ENCODE results near the gene GRSF1. TPM values are rescaled to one million over a fixed set of nuclear protein-coding genes. Genes with fewer than 3 reads are reported as not detected.

The GRSF1 gene
- total and polyA plus RNA-seq, 2 of the 13 experiments (the other 11 are each of a cell fraction or from before 2014, with no cell fraction given), result 66.5 to 103 TPM

DNA sequence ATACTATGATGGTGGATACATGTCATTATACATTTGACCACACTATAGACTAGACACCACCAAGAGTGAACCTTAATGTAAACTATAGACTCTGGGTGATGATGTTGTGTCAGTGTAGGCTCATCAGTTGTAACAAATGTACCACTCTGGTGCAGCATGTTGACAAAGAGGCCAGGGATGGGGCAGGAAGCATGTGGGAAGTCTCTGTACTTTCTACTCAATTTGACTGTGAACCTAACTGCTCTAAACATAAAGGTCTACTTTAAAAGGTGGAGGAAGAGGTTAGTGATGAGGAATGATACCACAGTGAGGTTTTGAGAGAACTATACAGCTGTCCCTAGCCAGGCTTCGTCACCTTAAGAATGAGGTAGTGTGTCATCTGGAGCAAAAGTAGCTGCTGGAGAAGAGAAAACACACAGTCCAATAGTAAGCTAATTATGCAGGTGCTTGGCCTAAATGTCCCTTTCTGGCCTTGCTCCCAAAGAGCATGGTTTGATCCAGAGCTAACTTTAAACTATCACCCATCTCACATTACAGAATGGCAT lies 38.4 kb downstream of the GRSF1 start:
- intact Hi-C loops (cut with micrococcal nuclease; ENCODE audit: unreplicated experiment), result no loop called here
- no peak overlapping the region for H3K9ac ChIP-seq (ENCODE audit: insufficient read depth, low read depth, low read length)

GRCh38 chr4:70793626-70794025 lies 46.1 kb downstream of the GRSF1 start:
- Histone ChIP-seq H4K20me1 (ENCODE audit: insufficient read depth, low read length) (no peaks in the 10 kb centered on the region), H3K27me3 (ENCODE audit: control insufficient read depth in 1 of 2, insufficient read depth in 2 of 2, low read length in 2 of 2) (no peaks in the 10 kb centered on the region), H3K4me3 (replicated peaks in 1 of 3; ENCODE audit: insufficient read depth in 1 of 3, low read depth in 2 of 3, low read length in 3 of 3) (no peak overlapping the region), H3K79me2 (ENCODE audit: insufficient read depth, low read length) (no peaks in the 10 kb centered on the region), H3K9me3 (ENCODE audit: low read length) (no peaks in the 10 kb centered on the region), H3K27ac (ENCODE audit: extremely low read length, insufficient read depth, low read length) (no peak overlapping the region), H3K9ac (ENCODE audit: insufficient read depth, low read depth, low read length) (no peak overlapping the region), H3K4me2 (ENCODE audit: low read depth, low read length) (no peak overlapping the region), H3K36me3 (replicated peaks in 1 of 2; ENCODE audit: control insufficient read depth in 1 of 2, insufficient read depth in 2 of 2, low read length in 2 of 2) (peaks cover 0 to 3% of the 10 kb centered on the region in 2 experiments; a peak in 2 of 5 replicates), H3K4me1 (ENCODE audit: insufficient read depth, low read length) (no peaks in the 10 kb centered on the region), H2AFZ (ENCODE audit: low read length) (no peak overlapping the region)
- ChIA-PET CTCF (ENCODE audit: low intra/inter-chr PET ratio, low total read pairs) (no interaction called here), POLR2A (no interaction called here)
- DNase-seq (ENCODE audit: low spot score) (no peak), FAIRE-seq (no peak), ATAC-seq (no peak)
- 84% methylated on average over 6 of the region's 6 CpGs for WGBS (ENCODE audit: low lambda C conversion rate)
- in situ Hi-C loops (cut with HindIII; ENCODE audit: extremely low pct_ligation_motif_present, low pct_unique_long_range_greater_than_20kb), result no loop called here
- intact Hi-C loops (cut with micrococcal nuclease; ENCODE audit: unreplicated experiment), result no loop called here
- BruUV-seq (replicated peaks), result no TSS peak
- no peak for TF ChIP-seq ZNF616 (CRISPR knock-in tag; IDR thresholded peaks at IDR 0.05; ENCODE audit: low read depth)
- no peak for TF ChIP-seq NBN (conservative IDR thresholded peaks at IDR 0.05)
- TF ChIP-seq, protein P1, sequence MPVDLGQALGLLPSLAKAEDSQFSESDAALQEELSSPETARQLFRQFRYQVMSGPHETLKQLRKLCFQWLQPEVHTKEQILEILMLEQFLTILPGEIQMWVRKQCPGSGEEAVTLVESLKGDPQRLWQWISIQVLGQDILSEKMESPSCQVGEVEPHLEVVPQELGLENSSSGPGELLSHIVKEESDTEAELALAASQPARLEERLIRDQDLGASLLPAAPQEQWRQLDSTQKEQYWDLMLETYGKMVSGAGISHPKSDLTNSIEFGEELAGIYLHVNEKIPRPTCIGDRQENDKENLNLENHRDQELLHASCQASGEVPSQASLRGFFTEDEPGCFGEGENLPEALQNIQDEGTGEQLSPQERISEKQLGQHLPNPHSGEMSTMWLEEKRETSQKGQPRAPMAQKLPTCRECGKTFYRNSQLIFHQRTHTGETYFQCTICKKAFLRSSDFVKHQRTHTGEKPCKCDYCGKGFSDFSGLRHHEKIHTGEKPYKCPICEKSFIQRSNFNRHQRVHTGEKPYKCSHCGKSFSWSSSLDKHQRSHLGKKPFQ (CRISPR knock-in tag; IDR thresholded peaks at IDR 0.05; ENCODE audit: insufficient replicate concordance), result no peak
- no peak for TF ChIP-seq ZNF253 (CRISPR knock-in tag; IDR thresholded peaks at IDR 0.05; ENCODE audit: borderline replicate concordance)
- TF ChIP-seq ZNF101 (CRISPR knock-in tag; IDR thresholded peaks at IDR 0.05; ENCODE audit: borderline replicate concordance, low read depth), result no peak
- TF ChIP-seq HNRNPH1 (optimal IDR thresholded peaks at IDR 0.05; ENCODE audit: low read depth, low read length), result no peak
- TF ChIP-seq, protein P2, sequence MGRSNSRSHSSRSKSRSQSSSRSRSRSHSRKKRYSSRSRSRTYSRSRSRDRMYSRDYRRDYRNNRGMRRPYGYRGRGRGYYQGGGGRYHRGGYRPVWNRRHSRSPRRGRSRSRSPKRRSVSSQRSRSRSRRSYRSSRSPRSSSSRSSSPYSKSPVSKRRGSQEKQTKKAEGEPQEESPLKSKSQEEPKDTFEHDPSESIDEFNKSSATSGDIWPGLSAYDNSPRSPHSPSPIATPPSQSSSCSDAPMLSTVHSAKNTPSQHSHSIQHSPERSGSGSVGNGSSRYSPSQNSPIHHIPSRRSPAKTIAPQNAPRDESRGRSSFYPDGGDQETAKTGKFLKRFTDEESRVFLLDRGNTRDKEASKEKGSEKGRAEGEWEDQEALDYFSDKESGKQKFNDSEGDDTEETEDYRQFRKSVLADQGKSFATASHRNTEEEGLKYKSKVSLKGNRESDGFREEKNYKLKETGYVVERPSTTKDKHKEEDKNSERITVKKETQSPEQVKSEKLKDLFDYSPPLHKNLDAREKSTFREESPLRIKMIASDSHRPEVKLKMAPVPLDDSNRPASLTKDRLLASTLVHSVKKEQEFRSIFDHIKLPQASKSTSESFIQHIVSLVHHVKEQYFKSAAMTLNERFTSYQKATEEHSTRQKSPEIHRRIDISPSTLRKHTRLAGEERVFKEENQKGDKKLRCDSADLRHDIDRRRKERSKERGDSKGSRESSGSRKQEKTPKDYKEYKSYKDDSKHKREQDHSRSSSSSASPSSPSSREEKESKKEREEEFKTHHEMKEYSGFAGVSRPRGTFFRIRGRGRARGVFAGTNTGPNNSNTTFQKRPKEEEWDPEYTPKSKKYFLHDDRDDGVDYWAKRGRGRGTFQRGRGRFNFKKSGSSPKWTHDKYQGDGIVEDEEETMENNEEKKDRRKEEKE (IDR thresholded peaks at IDR 0.05), result no peak
- no peak for TF ChIP-seq ZNF30 (CRISPR knock-in tag; IDR thresholded peaks at IDR 0.05)
- no peak for TF ChIP-seq ZFP1 (CRISPR knock-in tag; IDR thresholded peaks at IDR 0.05)
- no peak for TF ChIP-seq ZNF720 (CRISPR knock-in tag; IDR thresholded peaks at IDR 0.05)

More for the DNA sequence above, 38.4 kb downstream of the GRSF1 start:
- DNase-seq (ENCODE audit: low spot score) (no peak), ATAC-seq (no peak; the same call in 1 of the 3 replicates), FAIRE-seq (no peak)
- H3K79me2 ChIP-seq (ENCODE audit: insufficient read depth, low read length), result no peaks in the 10 kb centered on the region
- H3K4me3 ChIP-seq (replicated peaks in 1 of 3; ENCODE audit: insufficient read depth in 1 of 3, low read depth in 2 of 3, low read length in 3 of 3), result no peak overlapping the region
- in situ Hi-C loops (cut with HindIII; ENCODE audit: extremely low pct_ligation_motif_present, low pct_unique_long_range_greater_than_20kb), result no loop called here
- no peaks in the 10 kb centered on the region for H3K9me3 ChIP-seq (ENCODE audit: low read length)
- H3K4me1 ChIP-seq (ENCODE audit: insufficient read depth, low read length), result peaks cover 6% of the 10 kb centered on the region; the same call in 1 of the 2 replicates
- H2AFZ ChIP-seq (ENCODE audit: low read length), result no peak overlapping the region
- no peak overlapping the region for H3K27ac ChIP-seq (ENCODE audit: extremely low read length, insufficient read depth, low read length)
- CTCF ChIA-PET (ENCODE audit: low intra/inter-chr PET ratio, low total read pairs), result no interaction called here
- no peaks in the 10 kb centered on the region for H3K27me3 ChIP-seq (ENCODE audit: control insufficient read depth in 1 of 2, insufficient read depth in 2 of 2, low read length in 2 of 2)
- BruUV-seq (replicated peaks), result no TSS peak
- POLR2A ChIA-PET, result no interaction called here
- no peak for TF ChIP-seq SOX13 (IDR thresholded peaks at IDR 0.05)
- TF ChIP-seq SOX13 (CRISPR knock-in tag; conservative IDR thresholded peaks at IDR 0.05 in 1 of 2, IDR thresholded peaks at IDR 0.05 in 1 of 2), result no peak
- no peak for TF ChIP-seq ZNF629 (CRISPR knock-in tag; conservative IDR thresholded peaks at IDR 0.05)
- no peak for TF ChIP-seq TEF (CRISPR knock-in tag; IDR thresholded peaks at IDR 0.05)
- TF ChIP-seq U2AF2 (IDR thresholded peaks at IDR 0.05; ENCODE audit: low read depth, low read length), result no peak
- no peak for TF ChIP-seq HOXA9 (CRISPR knock-in tag; IDR thresholded peaks at IDR 0.05; ENCODE audit: borderline replicate concordance)
- TF ChIP-seq HDAC6 (IDR thresholded peaks at IDR 0.05; ENCODE audit: low read depth, low read length), result no peak
- H3K36me3 ChIP-seq (replicated peaks in 1 of 2; ENCODE audit: control insufficient read depth in 1 of 2, insufficient read depth in 2 of 2, low read length in 2 of 2), result peaks cover 0 to 2% of the 10 kb centered on the region in 2 experiments; a peak in 1 of 5 replicates
- H4K20me1 ChIP-seq (ENCODE audit: insufficient read depth, low read length), result no peaks in the 10 kb centered on the region
- no peak overlapping the region for H3K4me2 ChIP-seq (ENCODE audit: low read depth, low read length)
- 83% methylated on average over 1 of the region's 1 CpG for WGBS (ENCODE audit: low lambda C conversion rate)
